AG10803 (cell line): ENCODE results near the gene HADHB.

Experiments
- DNase-seq: peaks from one replicate; pipeline ENCODE4 v3.0.0; 2010; ENCODE audit warnings: low read depth
- H3K4me3 ChIP-seq: 2 replicates; pipeline ENCODE4 v1.5.1; 2011; ENCODE audit warnings: mild to moderate bottlenecking, low read length, control low read depth
- TF ChIP-seq, protein P1 (sequence below): conservative IDR thresholded peaks from 2 replicates; pipeline ENCODE4 v1.5.1; 2011; ENCODE audit warnings: mild to moderate bottlenecking, low read length, control low read depth, inconsistent platforms

Gene HADHB

GRCh38 chr2:26229595-26229994 lies 15.1 kb upstream of the HADHB start:
- TF ChIP-seq, protein P1, sequence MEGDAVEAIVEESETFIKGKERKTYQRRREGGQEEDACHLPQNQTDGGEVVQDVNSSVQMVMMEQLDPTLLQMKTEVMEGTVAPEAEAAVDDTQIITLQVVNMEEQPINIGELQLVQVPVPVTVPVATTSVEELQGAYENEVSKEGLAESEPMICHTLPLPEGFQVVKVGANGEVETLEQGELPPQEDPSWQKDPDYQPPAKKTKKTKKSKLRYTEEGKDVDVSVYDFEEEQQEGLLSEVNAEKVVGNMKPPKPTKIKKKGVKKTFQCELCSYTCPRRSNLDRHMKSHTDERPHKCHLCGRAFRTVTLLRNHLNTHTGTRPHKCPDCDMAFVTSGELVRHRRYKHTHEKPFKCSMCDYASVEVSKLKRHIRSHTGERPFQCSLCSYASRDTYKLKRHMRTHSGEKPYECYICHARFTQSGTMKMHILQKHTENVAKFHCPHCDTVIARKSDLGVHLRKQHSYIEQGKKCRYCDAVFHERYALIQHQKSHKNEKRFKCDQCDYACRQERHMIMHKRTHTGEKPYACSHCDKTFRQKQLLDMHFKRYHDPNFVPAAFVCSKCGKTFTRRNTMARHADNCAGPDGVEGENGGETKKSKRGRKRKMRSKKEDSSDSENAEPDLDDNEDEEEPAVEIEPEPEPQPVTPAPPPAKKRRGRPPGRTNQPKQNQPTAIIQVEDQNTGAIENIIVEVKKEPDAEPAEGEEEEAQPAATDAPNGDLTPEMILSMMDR = no peak

GRCh38 chr2:26230806-26231205 lies 13.9 kb upstream of the HADHB start:
- DNase-seq = no peak
- TF ChIP-seq, protein P1 = no peak

More at GRCh38 chr2:26229595-26229994, 15.1 kb upstream of the HADHB start:
- DNase-seq = no peak
- H3K4me3 ChIP-seq = no peak overlapping the region

DNA sequence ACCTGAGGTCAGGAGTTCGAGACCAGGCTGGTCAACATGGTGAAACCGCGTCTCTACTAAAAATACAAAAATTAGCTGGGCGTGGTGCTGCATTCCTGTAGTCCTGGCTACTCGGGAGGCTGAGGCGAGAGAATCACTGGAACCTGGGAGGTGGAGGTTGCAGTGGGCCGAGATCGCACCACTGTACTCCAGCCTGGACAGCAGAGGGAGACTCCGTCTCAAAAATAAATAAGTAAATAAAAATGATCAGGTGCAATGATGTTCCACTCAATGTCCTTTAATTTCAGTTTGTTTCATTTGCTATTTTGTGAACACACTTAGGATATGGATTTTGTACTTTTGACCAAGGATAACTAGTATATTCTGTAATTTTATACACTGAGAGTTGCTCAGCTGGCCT lies 9.7 kb upstream of the HADHB start:
- TF ChIP-seq, protein P1 = peak; percentile 28
- no peak for DNase-seq
- H3K4me3 ChIP-seq = no peak overlapping the region

More at GRCh38 chr2:26230806-26231205, 13.9 kb upstream of the HADHB start:
- H3K4me3 ChIP-seq = no peak overlapping the region

GRCh38 chr2:26237868-26238267 lies 6.9 kb upstream of the HADHB start:
- DNase-seq = no peak
- TF ChIP-seq, protein P1 = no peak
- no peak overlapping the region for H3K4me3 ChIP-seq

- H3K4me3 ChIP-seq = no peak overlapping the region
- TF ChIP-seq, protein P1 = no peak
- peak; percentile 26 for DNase-seq
These were observed 6.3 kb upstream of the HADHB start for GRCh38 chr2:26238311-26238958.

GRCh38 chr2:26241928-26242436 lies 2.8 kb upstream of the HADHB start:
- TF ChIP-seq, protein P1 = no peak
- H3K4me3 ChIP-seq = no peak overlapping the region
- no peak for DNase-seq
